HL-60 (cell line): ENCODE measurements around the gene ABCA7.

Experiments used
- DNase-seq, 2 experiments: peaks; one replicate each; pipeline ENCODE4 v3.0.0-alpha.2; 2010 to 2020; ENCODE audit warnings: low read depth in 1 of 2, low spot score in 1 of 2
- H3K27ac ChIP-seq: fragments of 250-450 bp; sonication (Bioruptor Pico); replicated peaks from 2 replicates; pipeline ENCODE4 v1.5.1; 2020; ENCODE audit warnings: mild to moderate bottlenecking, moderate library complexity
- H3K27me3 ChIP-seq: fragments of 250-450 bp; sonication (Bioruptor Pico); 2 replicates; pipeline ENCODE4 v1.5.1; 2021; ENCODE audit warnings: mild to moderate bottlenecking, moderate library complexity; ENCODE audit not compliant: insufficient read depth, poor library complexity, severe bottlenecking
- H3K4me3 ChIP-seq: replicated peaks from 2 replicates; pipeline ENCODE4 v1.5.1; 2011; ENCODE audit warnings: mild to moderate bottlenecking, control low read depth, low read length; ENCODE audit not compliant: insufficient read depth
- GABPA ChIP-seq: IDR thresholded peaks from 2 replicates; pipeline ENCODE4 v1.6.1; 2012; ENCODE audit warnings: low read depth
- POLR2AphosphoS5 ChIP-seq: IDR thresholded peaks from 2 replicates; pipeline ENCODE4 v1.6.1; 2012; ENCODE audit warnings: low read depth
- SPI1 ChIP-seq: IDR thresholded peaks from 2 replicates; pipeline ENCODE4 v1.6.1; 2012; ENCODE audit warnings: low read depth, mild to moderate bottlenecking, borderline replicate concordance
- TF ChIP-seq, protein P1 (sequence below): IDR thresholded peaks from one replicate; pipeline ENCODE4 v1.5.1; 2011; ENCODE audit warnings: low read length, control low read depth, inconsistent platforms; ENCODE audit not compliant: insufficient read depth
- TF ChIP-seq, protein P2 (sequence below): IDR thresholded peaks from 2 replicates; pipeline ENCODE4 v1.6.1; 2012; ENCODE audit warnings: low read depth; ENCODE audit not compliant: insufficient replicate concordance

The ABCA7 gene

DNA sequence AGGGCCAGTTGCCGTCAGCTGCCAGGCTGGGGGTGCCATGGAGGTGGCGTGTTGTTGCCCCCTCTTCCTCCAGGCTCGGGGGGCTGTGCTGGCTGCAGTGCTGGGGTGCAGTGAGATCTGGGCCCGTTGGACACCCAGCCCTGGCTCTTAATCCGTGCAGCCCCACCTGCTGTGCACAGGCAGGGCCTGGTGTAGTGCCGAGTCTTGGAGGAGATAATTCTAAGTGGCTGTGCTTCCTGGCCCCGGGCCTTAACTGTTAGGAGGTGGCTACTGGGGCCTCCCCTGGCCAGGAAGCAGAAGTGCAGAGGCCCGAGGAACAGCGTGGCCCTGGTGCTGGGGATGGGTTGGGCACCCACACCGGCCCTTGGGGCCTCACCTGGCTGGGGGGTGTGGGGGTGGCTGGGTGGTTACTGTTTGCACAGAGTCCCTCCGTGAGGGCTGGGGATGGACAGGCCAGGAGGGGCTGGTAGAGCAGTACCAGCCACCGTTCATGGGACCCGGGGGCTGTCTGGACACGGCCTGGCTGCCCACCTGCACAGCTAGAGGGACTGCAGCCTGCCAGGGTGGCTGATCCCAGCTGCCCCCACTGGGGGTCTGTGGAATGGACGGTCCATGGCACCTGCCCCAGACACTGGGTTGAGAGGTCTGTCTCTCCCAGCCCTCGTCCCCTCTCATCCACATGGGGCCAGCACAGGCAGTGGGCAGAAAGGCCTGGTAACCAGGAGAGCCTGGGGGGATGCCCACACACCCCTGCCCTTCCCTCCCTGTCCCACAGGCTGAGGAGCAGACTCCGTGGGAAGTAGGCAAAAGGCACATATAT, 67.1 kb downstream of the ABCA7 start:
- peak in 1 of 2 experiments; percentile 65 for DNase-seq
- TF ChIP-seq POLR2AphosphoS5: no peak; the same call in 1 of the 2 replicates
- no peak for TF ChIP-seq GABPA
- TF ChIP-seq, protein P1, sequence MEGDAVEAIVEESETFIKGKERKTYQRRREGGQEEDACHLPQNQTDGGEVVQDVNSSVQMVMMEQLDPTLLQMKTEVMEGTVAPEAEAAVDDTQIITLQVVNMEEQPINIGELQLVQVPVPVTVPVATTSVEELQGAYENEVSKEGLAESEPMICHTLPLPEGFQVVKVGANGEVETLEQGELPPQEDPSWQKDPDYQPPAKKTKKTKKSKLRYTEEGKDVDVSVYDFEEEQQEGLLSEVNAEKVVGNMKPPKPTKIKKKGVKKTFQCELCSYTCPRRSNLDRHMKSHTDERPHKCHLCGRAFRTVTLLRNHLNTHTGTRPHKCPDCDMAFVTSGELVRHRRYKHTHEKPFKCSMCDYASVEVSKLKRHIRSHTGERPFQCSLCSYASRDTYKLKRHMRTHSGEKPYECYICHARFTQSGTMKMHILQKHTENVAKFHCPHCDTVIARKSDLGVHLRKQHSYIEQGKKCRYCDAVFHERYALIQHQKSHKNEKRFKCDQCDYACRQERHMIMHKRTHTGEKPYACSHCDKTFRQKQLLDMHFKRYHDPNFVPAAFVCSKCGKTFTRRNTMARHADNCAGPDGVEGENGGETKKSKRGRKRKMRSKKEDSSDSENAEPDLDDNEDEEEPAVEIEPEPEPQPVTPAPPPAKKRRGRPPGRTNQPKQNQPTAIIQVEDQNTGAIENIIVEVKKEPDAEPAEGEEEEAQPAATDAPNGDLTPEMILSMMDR: no peak
- peak; percentile 65; the same call in 1 of the 2 replicates for TF ChIP-seq SPI1
- Histone ChIP-seq H3K4me3 (no peak overlapping the region), H3K27me3 (no peaks in the 10 kb centered on the region), H3K27ac (0 out of 2 replicates have a peak overlapping the region, but pooled peaks have one; percentile 16)

DNA sequence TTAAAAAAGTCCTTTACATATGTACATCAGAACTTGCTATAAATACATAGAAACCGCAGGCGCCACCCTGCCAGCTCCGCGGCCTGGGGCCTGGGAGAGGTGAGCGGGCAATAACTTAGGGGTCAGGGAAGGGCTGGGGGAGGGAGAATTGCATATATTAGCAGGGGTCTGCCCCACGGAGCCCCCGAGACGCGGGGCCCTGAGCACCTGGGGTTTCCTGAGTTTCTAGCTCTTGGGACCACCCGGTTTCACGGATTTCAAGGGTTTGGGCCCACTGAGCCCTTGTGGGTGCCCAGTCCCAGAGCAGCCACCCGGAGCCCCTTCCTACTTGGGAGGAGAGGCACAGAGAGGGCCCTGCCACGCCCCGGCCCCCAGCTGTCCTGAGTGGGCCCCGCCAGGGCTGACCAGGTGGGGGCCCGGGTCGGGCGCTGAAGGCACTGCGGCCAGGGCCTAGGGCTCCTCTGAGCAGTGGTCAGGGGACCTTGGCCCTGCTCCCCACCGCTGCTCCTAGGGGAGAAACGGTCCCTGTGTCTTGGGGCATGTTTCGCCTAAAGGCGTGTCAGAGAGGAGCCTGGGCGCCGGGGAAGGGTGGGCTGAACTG, 67.9 kb downstream of the ABCA7 start:
- Histone ChIP-seq H3K4me3 (no peak overlapping the region), H3K27me3 (no peaks in the 10 kb centered on the region), H3K27ac (no peak overlapping the region)
- TF ChIP-seq, protein P1: no peak
- TF ChIP-seq SPI1: no peak
- no peak for TF ChIP-seq POLR2AphosphoS5
- TF ChIP-seq GABPA: no peak
- TF ChIP-seq, protein P2, sequence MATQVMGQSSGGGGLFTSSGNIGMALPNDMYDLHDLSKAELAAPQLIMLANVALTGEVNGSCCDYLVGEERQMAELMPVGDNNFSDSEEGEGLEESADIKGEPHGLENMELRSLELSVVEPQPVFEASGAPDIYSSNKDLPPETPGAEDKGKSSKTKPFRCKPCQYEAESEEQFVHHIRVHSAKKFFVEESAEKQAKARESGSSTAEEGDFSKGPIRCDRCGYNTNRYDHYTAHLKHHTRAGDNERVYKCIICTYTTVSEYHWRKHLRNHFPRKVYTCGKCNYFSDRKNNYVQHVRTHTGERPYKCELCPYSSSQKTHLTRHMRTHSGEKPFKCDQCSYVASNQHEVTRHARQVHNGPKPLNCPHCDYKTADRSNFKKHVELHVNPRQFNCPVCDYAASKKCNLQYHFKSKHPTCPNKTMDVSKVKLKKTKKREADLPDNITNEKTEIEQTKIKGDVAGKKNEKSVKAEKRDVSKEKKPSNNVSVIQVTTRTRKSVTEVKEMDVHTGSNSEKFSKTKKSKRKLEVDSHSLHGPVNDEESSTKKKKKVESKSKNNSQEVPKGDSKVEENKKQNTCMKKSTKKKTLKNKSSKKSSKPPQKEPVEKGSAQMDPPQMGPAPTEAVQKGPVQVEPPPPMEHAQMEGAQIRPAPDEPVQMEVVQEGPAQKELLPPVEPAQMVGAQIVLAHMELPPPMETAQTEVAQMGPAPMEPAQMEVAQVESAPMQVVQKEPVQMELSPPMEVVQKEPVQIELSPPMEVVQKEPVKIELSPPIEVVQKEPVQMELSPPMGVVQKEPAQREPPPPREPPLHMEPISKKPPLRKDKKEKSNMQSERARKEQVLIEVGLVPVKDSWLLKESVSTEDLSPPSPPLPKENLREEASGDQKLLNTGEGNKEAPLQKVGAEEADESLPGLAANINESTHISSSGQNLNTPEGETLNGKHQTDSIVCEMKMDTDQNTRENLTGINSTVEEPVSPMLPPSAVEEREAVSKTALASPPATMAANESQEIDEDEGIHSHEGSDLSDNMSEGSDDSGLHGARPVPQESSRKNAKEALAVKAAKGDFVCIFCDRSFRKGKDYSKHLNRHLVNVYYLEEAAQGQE: no peak
- no peak for DNase-seq

DNA sequence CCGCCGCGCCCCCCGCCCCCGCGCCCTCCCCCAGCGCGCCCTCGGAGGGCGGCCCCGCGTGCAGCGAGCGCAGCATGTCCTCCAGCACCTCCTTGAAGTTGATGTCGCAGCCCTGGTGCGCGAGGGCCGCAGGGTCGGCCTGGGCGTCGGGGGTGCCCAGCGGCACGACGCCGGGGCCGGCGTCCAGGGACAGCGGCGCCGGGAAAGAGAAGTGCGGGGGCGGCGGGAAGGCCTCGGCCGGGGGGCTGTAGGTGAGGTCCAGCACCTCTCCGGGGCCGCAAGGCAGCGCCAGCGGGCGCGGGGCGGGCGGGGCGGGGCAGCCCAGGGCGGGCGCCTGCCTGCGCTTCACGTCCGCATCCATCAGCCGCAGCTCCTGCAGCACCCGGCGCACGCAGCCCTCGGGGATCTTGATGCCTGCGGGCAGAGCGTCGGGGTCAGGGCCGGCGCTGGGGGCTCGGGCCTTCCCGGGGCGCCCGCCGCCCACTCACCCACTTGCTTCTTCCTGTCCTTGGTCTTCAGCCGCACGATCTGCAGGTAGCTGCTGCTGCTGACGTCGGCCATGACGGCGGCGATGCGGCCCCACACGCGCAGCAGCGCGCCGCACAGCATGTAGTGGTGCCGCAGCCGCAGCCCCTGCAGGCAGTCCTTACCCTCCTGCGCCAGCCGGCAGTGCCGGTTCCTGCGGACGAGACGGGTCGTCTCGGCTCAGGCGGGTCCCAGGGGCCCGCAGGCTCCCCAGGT, 68.6 kb downstream of the ABCA7 start:
- no peak overlapping the region for H3K27ac ChIP-seq
- no peak overlapping the region for H3K4me3 ChIP-seq
- H3K27me3 ChIP-seq: no peaks in the 10 kb centered on the region
- DNase-seq: no peak
- TF ChIP-seq, protein P1: no peak

DNA sequence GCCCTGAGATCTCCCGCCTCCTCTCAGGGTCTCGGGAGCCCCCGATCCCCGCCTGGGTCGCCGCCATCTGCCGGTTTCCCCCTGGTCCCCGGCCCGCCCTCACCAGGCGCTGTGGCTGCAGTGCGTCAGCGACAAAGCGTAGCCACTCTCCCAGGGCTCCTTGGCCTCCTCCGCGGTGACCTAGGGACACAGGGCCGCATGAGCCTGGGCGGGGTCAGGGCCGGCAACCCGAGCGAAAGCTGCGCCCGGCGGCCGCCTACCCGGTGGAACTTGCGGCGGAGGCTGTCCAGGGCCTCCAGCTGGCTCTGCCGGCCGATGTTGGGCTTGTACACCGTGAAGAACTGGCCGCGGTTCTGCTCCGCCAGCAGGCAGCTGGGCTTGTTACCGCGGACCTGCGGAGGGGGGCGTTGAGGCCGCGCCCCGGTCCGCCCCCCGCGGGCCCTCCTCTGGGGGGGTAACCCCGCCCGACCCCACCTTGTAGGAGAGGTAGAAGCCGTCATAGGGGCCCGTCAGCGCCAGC, 69.2 kb downstream of the ABCA7 start:
- no peak for DNase-seq

More for the DNA sequence above, 69.2 kb downstream of the ABCA7 start:
- TF ChIP-seq, protein P1: no peak
- no peak for TF ChIP-seq GABPA
- TF ChIP-seq, protein P2: no peak
- Histone ChIP-seq H3K4me3 (no peak overlapping the region), H3K27ac (no peak overlapping the region), H3K27me3 (no peaks in the 10 kb centered on the region)
